HG03342 (cell line): ENCODE results near the gene S1PR4.
"Not testable (repeated sequence)": the region's sequence is repeated elsewhere in the genome, so short reads cannot be mapped to it uniquely, and the experiment has no call there.

Experiments used
- ATAC-seq: cut with Tn5 transposase; IDR thresholded peaks from one replicate; pipeline ENCODE4 v1.9.1; 2021; ENCODE audit warnings: mild to moderate bottlenecking, moderate library complexity; ENCODE audit not compliant: unreplicated experiment

The S1PR4 gene

GRCh38 chr19:3192684-3193083 is 14.1 kb downstream of the S1PR4 start:
- ATAC-seq = no peak

GRCh38 chr19:3193256-3194105 is 14.9 kb downstream of the S1PR4 start:
- ATAC-seq = no peak

- no peak for ATAC-seq
Measured at GRCh38 chr19:3194106-3195087, 15.8 kb downstream of the S1PR4 start.

DNA sequence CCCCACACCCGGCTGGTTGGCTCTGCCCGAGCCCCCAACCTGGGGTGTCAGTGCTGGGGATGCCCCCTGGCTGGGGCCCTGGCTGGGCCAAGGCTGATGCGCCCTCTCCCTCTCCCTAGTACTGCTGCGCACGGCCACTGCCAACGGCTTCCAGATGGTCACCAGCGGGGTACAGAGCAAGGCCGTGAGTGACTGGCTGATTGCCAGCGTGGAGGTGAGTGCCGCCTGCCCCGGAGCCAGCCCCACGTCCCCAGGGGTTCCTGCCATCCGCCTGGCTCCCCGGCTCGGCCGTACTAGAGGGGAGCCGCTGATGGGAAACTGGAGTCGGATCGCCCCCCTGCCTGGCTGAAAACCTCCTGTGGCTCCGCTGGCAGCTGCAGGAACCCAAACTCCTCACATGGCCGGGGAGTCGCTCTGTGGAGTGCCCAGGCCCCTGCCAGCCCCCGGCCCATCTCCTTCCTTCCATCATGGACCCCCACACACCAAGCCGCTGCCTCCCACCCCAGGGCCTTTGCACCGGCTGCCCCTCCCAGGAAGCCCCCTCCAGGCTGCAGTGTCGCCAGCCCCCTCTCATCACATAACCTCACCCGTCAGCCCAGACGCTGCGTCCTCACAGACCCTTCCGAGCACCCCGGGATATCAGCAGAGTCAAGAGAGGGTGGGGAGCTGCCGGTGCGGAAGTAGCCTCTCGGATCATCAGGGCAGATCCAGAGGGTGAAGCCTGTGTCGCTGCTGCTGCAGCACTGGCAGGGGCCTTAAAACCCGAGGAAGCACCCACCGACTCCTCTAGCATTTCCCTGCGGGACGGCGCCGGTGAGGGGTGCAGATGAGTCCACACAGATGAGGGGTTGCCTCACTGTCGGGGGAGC is 17.7 kb downstream of the S1PR4 start:
- no peak for ATAC-seq

- ATAC-seq = no peak
Measured at GRCh38 chr19:3196933-3197205, 18.3 kb downstream of the S1PR4 start.

- no peak for ATAC-seq
Measured at GRCh38 chr19:3198901-3199700, 20.5 kb downstream of the S1PR4 start.

- ATAC-seq = no peak
Measured at GRCh38 chr19:3201072-3201700, 22.6 kb downstream of the S1PR4 start.

DNA sequence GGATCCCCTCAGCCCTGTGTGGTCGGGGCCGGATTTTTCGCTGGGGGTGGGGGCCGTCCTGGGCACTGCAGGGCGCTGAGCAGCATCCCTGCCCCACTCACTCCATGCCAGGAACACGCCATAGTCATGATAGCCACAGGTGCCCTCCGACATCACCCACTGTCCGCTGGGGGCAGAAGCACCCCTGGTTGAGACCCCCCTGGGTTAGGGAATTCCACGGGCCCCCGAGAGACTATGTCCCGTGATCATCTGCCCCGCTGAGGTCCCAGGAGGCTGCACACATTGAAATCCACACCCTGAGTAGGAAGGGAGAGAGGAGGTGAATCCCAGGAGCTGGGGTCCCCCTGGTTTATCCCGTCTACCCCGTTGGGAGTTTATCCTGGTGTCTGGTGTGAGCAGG is 23.3 kb downstream of the S1PR4 start:
- ATAC-seq = no peak

DNA sequence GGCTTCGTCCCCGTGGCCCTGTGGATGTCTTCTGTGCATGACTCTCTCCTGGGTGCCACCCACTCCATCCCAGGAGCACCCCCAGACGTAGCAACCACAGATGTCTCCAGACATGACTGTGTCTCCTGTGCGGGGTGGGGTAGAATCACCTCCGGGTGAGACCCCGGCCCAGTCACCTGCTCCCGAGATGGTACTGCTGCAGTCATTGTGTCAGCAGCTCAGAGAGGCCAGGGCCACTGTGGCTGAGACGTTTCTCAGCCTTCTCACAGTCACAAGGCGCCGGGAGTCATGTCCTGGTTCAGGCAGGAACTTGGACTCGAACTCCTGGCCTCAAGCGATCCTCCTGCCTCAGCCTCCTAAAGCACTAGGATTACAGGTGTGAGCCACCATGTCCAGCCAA is 23.8 kb downstream of the S1PR4 start:
- no peak for ATAC-seq

- not testable (repeated sequence) for ATAC-seq
Measured at GRCh38 chr19:3202895-3203294, 24.3 kb downstream of the S1PR4 start.

- ATAC-seq = no peak
Measured at GRCh38 chr19:3203805-3204645, 25.5 kb downstream of the S1PR4 start.

DNA sequence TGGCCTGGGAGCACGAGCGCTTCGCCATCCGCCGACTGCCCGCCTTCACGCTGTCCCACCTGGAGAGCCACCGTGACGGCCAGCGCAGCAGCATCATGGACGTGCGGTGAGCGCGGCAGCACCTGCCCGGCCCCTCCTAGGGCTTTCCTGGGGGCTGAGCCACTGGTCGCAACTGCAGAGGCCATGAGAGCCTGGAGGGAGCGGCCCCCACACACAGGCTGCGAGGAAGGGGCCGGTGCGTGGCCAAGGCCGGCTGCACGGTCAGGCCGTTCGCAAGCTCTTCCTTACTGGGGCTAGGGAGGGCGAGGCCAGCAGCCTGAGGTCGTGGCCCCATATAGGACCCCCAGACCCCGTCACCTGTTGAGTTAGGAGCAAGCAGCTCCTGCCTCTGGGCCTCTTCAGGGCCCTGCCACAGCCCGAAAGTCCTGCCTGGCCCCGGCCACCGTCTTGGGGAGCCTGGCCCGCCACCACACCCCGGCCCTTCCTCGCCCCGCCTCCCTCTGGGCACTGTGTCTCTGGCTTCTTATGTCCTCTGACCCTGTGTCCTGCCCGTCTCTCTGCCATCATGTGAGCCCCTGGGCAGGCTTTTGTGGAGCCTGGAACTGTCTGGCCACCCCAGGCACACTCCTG is 26.2 kb downstream of the S1PR4 start:
- ATAC-seq = no peak

- ATAC-seq = no peak
Measured at GRCh38 chr19:3206216-3206953, 27.8 kb downstream of the S1PR4 start.

GRCh38 chr19:3207461-3208242 is 29.1 kb downstream of the S1PR4 start:
- ATAC-seq = no peak

GRCh38 chr19:3208317-3209207 is 30.0 kb downstream of the S1PR4 start:
- ATAC-seq = no peak
